ENCODE results near the gene C1QA. TPM values are rescaled to one million over a fixed set of nuclear protein-coding genes. Genes with fewer than 3 reads are reported as not detected.

Gene C1QA
- total and polyA plus RNA-seq, 2 donors = 153 to 192 TPM

- Histone ChIP-seq H3K27me3 (ENCODE audit: control insufficient read depth in 2 of 2, insufficient read depth in 1 of 2, low read length in 1 of 2) (peaks cover 0 to 3% of the 10 kb centered on the region in 2 donors), H3K4me1 (ENCODE audit: control insufficient read depth in 2 of 2, insufficient read depth in 2 of 2, low read length in 2 of 2) (no peaks in the 10 kb centered on the region), H3K36me3 (ENCODE audit: control insufficient read depth in 2 of 2, insufficient read depth in 2 of 2, low read length in 1 of 2) (no peaks in the 10 kb centered on the region), H3K27ac (ENCODE audit: low read depth in 1 of 2, low read length in 1 of 2) (no peak within 1 kb of the TSS), H3K4me3 (ENCODE audit: low read length in 2 of 2) (no peak within 1 kb of the TSS), H3K9me3 (ENCODE audit: control insufficient read depth in 2 of 2, insufficient read depth in 1 of 2, low read length in 1 of 2) (no peaks in the 10 kb centered on the region)
- 89% methylated on average over 13 of the region's 13 CpGs for WGBS
- no peak for DNase-seq (ENCODE audit: low read depth in 6 of 9, low spot score in 9 of 9)
Observed at GRCh38 chr1:22652881-22653316, 16.5 kb downstream of the C1QA start, which contains the start of gene C1QB. Gene C1QB (plus strand): TSS chr1:22653236. CDS start chr1:22659463, 6,227 bp downstream.

- DNase-seq (ENCODE audit: low read depth in 6 of 9, low spot score in 9 of 9) = no peak
- H3K36me3 ChIP-seq (ENCODE audit: control insufficient read depth in 2 of 2, insufficient read depth in 2 of 2, low read length in 1 of 2) = no peaks in the 10 kb centered on the region
- no peaks in the 10 kb centered on the region for H3K9me3 ChIP-seq (ENCODE audit: control insufficient read depth in 2 of 2, insufficient read depth in 1 of 2, low read length in 1 of 2)
- 77% methylated on average over 5 of the region's 5 CpGs for WGBS
- H3K4me3 ChIP-seq (ENCODE audit: low read length in 2 of 2) = no peak overlapping the region
- no peak overlapping the region for H3K27ac ChIP-seq (ENCODE audit: low read depth in 1 of 2, low read length in 1 of 2)
- peaks cover 0 to 3% of the 10 kb centered on the region in 2 donors for H3K27me3 ChIP-seq (ENCODE audit: control insufficient read depth in 2 of 2, insufficient read depth in 1 of 2, low read length in 1 of 2)
- H3K4me1 ChIP-seq (ENCODE audit: control insufficient read depth in 2 of 2, insufficient read depth in 2 of 2, low read length in 2 of 2) = no peaks in the 10 kb centered on the region
Observed at GRCh38 chr1:22654692-22655091, 18.3 kb downstream of the C1QA start.

DNA sequence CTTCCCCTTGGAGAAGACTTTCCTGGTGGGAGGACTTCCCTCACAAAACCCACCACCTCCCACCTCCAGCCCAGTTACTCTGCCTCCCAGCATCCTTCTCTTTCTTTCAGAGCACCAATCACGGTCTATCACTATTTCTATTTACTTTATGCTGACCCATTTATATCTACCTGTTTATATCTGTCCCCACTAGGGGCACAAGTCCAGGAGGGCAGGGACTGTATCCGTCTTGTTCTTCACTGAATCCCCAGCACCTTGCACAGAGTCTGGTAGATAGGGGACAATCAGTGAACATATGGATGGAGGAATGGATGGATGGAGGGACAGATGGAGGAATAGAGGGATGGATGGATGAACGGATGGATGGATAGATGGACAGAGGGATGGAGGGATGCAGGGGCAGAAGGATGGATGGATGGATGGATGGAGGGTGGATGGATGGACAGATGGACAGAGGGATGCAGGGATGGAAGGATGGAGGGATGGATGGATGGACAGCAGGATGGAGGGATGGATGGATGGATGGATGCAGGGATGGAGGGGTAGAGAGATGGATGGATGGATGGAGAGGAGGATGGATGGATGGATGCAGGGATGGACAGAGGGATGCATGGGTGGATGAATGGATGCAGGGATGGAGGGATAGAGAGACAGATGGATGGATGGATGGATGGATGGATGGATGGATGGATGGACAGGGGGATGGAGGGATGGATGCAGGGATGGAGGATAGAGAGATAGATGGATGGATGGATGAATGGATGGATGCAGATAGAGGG is 22.1 kb downstream of the C1QA start:
- DNase-seq (ENCODE audit: low read depth in 6 of 9, low spot score in 9 of 9) = no peak
- Histone ChIP-seq H3K27me3 (ENCODE audit: control insufficient read depth in 2 of 2, insufficient read depth in 1 of 2, low read length in 1 of 2) (no peaks in the 10 kb centered on the region), H3K4me1 (ENCODE audit: control insufficient read depth in 2 of 2, insufficient read depth in 2 of 2, low read length in 2 of 2) (no peaks in the 10 kb centered on the region), H3K4me3 (ENCODE audit: low read length in 2 of 2) (no peak overlapping the region), H3K36me3 (ENCODE audit: control insufficient read depth in 2 of 2, insufficient read depth in 2 of 2, low read length in 1 of 2) (no peaks in the 10 kb centered on the region), H3K9me3 (ENCODE audit: control insufficient read depth in 2 of 2, insufficient read depth in 1 of 2, low read length in 1 of 2) (no peaks in the 10 kb centered on the region), H3K27ac (ENCODE audit: low read depth in 1 of 2, low read length in 1 of 2) (no peak overlapping the region)
- 77% methylated on average over 3 of the region's 3 CpGs for WGBS

GRCh38 chr1:22660716-22661241 is 24.4 kb downstream of the C1QA start:
- Histone ChIP-seq H3K27ac (ENCODE audit: low read depth in 1 of 2, low read length in 1 of 2) (no peak overlapping the region), H3K9me3 (ENCODE audit: control insufficient read depth in 2 of 2, insufficient read depth in 1 of 2, low read length in 1 of 2) (no peaks in the 10 kb centered on the region), H3K27me3 (ENCODE audit: control insufficient read depth in 2 of 2, insufficient read depth in 1 of 2, low read length in 1 of 2) (no peaks in the 10 kb centered on the region), H3K36me3 (ENCODE audit: control insufficient read depth in 2 of 2, insufficient read depth in 2 of 2, low read length in 1 of 2) (no peaks in the 10 kb centered on the region), H3K4me1 (ENCODE audit: control insufficient read depth in 2 of 2, insufficient read depth in 2 of 2, low read length in 2 of 2) (no peaks in the 10 kb centered on the region), H3K4me3 (ENCODE audit: low read length in 2 of 2) (no peak overlapping the region)
- 96% methylated on average over 19 of the region's 19 CpGs for WGBS
- DNase-seq (ENCODE audit: low read depth in 6 of 9, low spot score in 9 of 9) = no peak

GRCh38 chr1:22661880-22662279 is 25.5 kb downstream of the C1QA start:
- WGBS = 94% methylated on average over 2 of the region's 2 CpGs
- Histone ChIP-seq H3K27ac (ENCODE audit: low read depth in 1 of 2, low read length in 1 of 2) (no peak overlapping the region), H3K4me1 (ENCODE audit: control insufficient read depth in 2 of 2, insufficient read depth in 2 of 2, low read length in 2 of 2) (no peaks in the 10 kb centered on the region), H3K4me3 (ENCODE audit: low read length in 2 of 2) (no peak overlapping the region), H3K36me3 (ENCODE audit: control insufficient read depth in 2 of 2, insufficient read depth in 2 of 2, low read length in 1 of 2) (no peaks in the 10 kb centered on the region), H3K9me3 (ENCODE audit: control insufficient read depth in 2 of 2, insufficient read depth in 1 of 2, low read length in 1 of 2) (no peaks in the 10 kb centered on the region), H3K27me3 (ENCODE audit: control insufficient read depth in 2 of 2, insufficient read depth in 1 of 2, low read length in 1 of 2) (no peaks in the 10 kb centered on the region)
- no peak for DNase-seq (ENCODE audit: low read depth in 6 of 9, low spot score in 9 of 9)

DNA sequence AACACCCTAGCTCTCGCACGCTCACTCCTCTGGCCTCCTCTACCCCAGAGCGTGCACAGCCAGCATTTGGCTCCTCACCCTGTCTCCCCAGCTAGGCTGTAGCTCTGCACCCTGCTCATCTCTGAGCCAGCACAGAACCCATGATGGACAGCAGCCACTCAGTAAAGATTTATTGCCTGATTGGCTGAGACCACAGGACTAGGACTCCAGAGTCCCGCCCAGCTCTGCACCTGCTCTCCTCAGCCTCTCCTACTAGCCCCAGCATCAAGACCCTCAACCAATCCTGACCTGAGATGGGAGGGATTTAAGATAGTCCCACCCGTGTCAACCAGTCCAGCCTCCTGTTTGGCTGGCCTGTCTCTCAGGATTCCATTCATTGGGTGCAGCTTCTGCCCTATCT is 25.9 kb downstream of the C1QA start:
- Histone ChIP-seq H3K36me3 (ENCODE audit: control insufficient read depth in 2 of 2, insufficient read depth in 2 of 2, low read length in 1 of 2) (no peaks in the 10 kb centered on the region), H3K4me1 (ENCODE audit: control insufficient read depth in 2 of 2, insufficient read depth in 2 of 2, low read length in 2 of 2) (no peaks in the 10 kb centered on the region), H3K27ac (ENCODE audit: low read depth in 1 of 2, low read length in 1 of 2) (no peak overlapping the region), H3K9me3 (ENCODE audit: control insufficient read depth in 2 of 2, insufficient read depth in 1 of 2, low read length in 1 of 2) (no peaks in the 10 kb centered on the region), H3K4me3 (ENCODE audit: low read length in 2 of 2) (no peak overlapping the region), H3K27me3 (ENCODE audit: control insufficient read depth in 2 of 2, insufficient read depth in 1 of 2, low read length in 1 of 2) (no peaks in the 10 kb centered on the region)
- peak in 1 of 9 donors; percentile 15 for DNase-seq (ENCODE audit: low read depth in 6 of 9, low spot score in 9 of 9)
- WGBS = 80% methylated on average over 5 of the region's 5 CpGs

DNA sequence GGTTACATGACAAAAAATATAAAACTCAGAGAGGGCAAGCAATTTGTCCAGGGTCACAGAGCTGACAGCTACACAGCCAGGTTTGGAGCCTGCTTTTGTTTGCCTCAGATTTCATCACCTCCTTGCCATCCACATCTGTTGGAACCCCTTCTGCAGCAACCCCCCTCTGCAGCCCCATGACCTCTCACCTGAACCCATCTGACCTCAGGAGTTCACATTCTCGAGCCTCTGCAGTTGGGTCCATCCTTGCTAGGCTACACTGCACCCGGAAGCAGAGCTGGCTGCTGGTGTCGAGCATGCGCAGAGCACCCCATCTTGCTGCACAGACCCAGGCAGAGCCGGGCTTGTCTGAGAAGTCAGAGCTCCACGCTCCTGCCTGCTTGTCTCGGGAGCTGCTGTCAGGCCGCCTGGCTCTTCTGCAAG is 26.6 kb downstream of the C1QA start:
- H3K4me1 ChIP-seq (ENCODE audit: control insufficient read depth in 2 of 2, insufficient read depth in 2 of 2, low read length in 2 of 2) = no peaks in the 10 kb centered on the region
- H3K27me3 ChIP-seq (ENCODE audit: control insufficient read depth in 2 of 2, insufficient read depth in 1 of 2, low read length in 1 of 2) = no peaks in the 10 kb centered on the region
- H3K36me3 ChIP-seq (ENCODE audit: control insufficient read depth in 2 of 2, insufficient read depth in 2 of 2, low read length in 1 of 2) = no peaks in the 10 kb centered on the region
- no peak for DNase-seq (ENCODE audit: low read depth in 6 of 9, low spot score in 9 of 9)
- no peak overlapping the region for H3K4me3 ChIP-seq (ENCODE audit: low read length in 2 of 2)
- H3K27ac ChIP-seq (ENCODE audit: low read depth in 1 of 2, low read length in 1 of 2) = no peak overlapping the region
- H3K9me3 ChIP-seq (ENCODE audit: control insufficient read depth in 2 of 2, insufficient read depth in 1 of 2, low read length in 1 of 2) = no peaks in the 10 kb centered on the region
- WGBS = 91% methylated on average over 8 of the region's 8 CpGs

GRCh38 chr1:22665752-22666151 is 29.3 kb downstream of the C1QA start:
- no peak overlapping the region for H3K4me3 ChIP-seq (ENCODE audit: low read length in 2 of 2)
- DNase-seq (ENCODE audit: low read depth in 6 of 9, low spot score in 9 of 9) = no peak
- no peaks in the 10 kb centered on the region for H3K4me1 ChIP-seq (ENCODE audit: control insufficient read depth in 2 of 2, insufficient read depth in 2 of 2, low read length in 2 of 2)
- 76% methylated on average over 7 of the region's 7 CpGs for WGBS
- H3K27me3 ChIP-seq (ENCODE audit: control insufficient read depth in 2 of 2, insufficient read depth in 1 of 2, low read length in 1 of 2) = peaks cover 0 to 3% of the 10 kb centered on the region in 2 donors
- H3K36me3 ChIP-seq (ENCODE audit: control insufficient read depth in 2 of 2, insufficient read depth in 2 of 2, low read length in 1 of 2) = no peaks in the 10 kb centered on the region
- H3K9me3 ChIP-seq (ENCODE audit: control insufficient read depth in 2 of 2, insufficient read depth in 1 of 2, low read length in 1 of 2) = no peaks in the 10 kb centered on the region
- no peak overlapping the region for H3K27ac ChIP-seq (ENCODE audit: low read depth in 1 of 2, low read length in 1 of 2)

DNA sequence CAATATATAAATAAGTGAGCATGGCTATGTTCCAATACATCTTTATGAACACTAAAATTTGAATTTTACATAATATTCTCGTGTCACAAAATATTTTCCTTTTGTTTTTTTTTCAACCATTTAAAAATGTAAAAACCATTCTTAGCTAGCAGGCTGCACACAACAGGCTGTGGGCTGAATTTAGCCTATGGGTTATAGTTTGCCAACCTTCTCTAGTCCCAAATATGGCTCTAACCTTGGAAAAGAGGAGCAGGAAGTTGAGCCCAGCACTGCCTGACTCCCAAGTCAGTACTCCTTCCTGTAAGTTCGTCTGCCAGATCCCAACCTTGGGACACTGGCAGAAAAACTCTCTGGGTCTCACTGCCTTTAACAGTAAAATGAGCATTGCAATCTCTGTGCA is 30.0 kb downstream of the C1QA start:
- H3K27ac ChIP-seq (ENCODE audit: low read depth in 1 of 2, low read length in 1 of 2) = no peak overlapping the region
- no peak for DNase-seq (ENCODE audit: low read depth in 6 of 9, low spot score in 9 of 9)
- peaks cover 0 to 6% of the 10 kb centered on the region in 2 donors for H3K27me3 ChIP-seq (ENCODE audit: control insufficient read depth in 2 of 2, insufficient read depth in 1 of 2, low read length in 1 of 2)
- H3K36me3 ChIP-seq (ENCODE audit: control insufficient read depth in 2 of 2, insufficient read depth in 2 of 2, low read length in 1 of 2) = no peaks in the 10 kb centered on the region
- no peak overlapping the region for H3K4me3 ChIP-seq (ENCODE audit: low read length in 2 of 2)
- WGBS = 81% methylated on average over 2 of the region's 2 CpGs
- no peaks in the 10 kb centered on the region for H3K4me1 ChIP-seq (ENCODE audit: control insufficient read depth in 2 of 2, insufficient read depth in 2 of 2, low read length in 2 of 2)
- H3K9me3 ChIP-seq (ENCODE audit: control insufficient read depth in 2 of 2, insufficient read depth in 1 of 2, low read length in 1 of 2) = no peaks in the 10 kb centered on the region
